HG02798 (cell line): ENCODE measurements around the gene GIT1.
"Not testable (repeated sequence)": the region's sequence is repeated elsewhere in the genome, so short reads cannot be mapped to it uniquely, and the experiment has no call there.

Experiments
- ATAC-seq: cut with Tn5 transposase; IDR thresholded peaks from one replicate; pipeline ENCODE4 v1.9.1; 2021; ENCODE audit warnings: mild to moderate bottlenecking; ENCODE audit not compliant: unreplicated experiment, poor library complexity

Gene GIT1

DNA sequence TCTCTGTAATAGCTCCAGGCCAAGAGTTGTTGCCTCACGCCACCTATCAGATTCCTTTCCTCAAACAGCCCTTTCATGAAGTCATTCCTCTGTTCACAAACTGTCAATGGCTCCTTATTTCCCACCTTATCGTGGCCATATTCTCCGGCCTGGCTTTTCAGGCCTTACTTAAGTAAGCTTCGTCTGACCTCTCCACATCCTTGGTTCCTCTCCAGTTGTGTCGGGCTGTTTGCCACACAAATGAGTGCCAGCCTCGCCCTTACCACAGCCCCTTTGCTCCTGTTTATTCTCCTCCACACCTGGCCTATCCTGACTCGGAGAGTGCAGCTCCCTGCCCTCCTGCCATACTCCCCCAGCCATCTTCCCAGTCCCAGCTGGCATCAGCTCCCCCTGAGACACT, 18.9 kb downstream of the GIT1 start:
- ATAC-seq: no peak

- no peak for ATAC-seq
Measured at GRCh38 chr17:29569245-29569950, 20.1 kb downstream of the GIT1 start.

DNA sequence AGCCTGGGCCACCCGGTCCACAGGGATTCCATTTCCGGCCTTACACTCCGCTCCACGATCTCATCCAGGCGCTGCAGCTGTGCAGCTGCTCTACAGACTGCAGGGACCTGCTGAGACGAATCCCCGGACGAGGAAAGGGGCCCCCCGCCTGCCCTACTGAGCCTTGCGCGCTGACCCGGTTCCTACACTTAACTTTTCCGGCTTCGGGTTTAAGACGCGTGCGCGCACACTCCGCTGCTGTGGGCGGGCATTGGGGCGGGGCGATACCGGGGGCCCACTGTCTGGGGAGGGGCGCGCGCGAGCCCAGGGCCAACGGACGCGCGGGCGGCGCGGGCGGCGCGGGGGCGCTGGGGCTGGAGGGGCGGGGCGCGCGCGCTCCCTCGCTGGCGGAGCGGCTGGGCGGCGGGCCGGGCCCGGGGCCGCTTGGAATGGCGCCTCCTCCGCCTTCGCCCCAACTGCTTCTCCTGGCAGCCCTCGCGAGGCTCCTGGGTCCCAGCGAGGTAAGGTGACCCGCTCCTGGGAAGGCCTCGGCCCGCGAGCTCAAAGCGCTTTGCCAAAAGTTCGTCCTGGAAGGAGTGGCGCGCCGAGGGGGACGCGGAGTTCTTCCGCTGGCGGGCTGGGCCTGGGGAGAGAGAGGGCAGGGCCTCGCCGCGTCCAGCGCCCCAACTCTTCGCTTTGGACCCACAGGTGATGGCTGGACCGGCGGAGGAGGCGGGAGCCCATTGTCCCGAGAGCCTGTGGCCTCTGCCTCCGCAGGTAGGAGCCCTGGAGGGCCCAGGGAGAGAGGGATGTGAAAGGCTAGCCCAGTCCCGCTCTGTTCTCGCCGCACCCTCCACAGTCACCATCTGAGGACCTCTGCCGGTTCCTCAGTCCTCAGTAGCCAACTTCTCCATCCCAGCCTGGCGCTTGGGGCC, 20.9 kb downstream of the GIT1 start, which contains the start of gene TP53I13:
TSS of gene TP53I13 (plus strand) at position 371 of the 914 bp plus-strand sequence. CDS start at position 429, 58 bp downstream.
- ATAC-seq: peak; percentile 51

- ATAC-seq: peak; percentile 43
Measured at GRCh38 chr17:29567554-29568330, 21.7 kb downstream of the GIT1 start.

DNA sequence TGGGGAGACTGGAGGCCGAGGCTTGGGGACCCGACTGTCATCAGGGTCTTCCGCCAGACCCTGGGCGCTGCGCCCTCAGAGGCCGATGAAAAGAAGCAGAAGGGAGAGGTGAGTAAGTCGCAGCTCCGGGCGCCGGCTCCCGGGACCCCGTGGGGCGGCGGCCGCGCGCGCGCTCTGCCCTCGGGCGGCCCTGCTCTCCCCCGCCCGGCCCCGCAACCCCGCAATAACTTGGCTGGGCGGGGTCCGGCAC, 22.2 kb downstream of the GIT1 start:
- ATAC-seq: peak; percentile 8

DNA sequence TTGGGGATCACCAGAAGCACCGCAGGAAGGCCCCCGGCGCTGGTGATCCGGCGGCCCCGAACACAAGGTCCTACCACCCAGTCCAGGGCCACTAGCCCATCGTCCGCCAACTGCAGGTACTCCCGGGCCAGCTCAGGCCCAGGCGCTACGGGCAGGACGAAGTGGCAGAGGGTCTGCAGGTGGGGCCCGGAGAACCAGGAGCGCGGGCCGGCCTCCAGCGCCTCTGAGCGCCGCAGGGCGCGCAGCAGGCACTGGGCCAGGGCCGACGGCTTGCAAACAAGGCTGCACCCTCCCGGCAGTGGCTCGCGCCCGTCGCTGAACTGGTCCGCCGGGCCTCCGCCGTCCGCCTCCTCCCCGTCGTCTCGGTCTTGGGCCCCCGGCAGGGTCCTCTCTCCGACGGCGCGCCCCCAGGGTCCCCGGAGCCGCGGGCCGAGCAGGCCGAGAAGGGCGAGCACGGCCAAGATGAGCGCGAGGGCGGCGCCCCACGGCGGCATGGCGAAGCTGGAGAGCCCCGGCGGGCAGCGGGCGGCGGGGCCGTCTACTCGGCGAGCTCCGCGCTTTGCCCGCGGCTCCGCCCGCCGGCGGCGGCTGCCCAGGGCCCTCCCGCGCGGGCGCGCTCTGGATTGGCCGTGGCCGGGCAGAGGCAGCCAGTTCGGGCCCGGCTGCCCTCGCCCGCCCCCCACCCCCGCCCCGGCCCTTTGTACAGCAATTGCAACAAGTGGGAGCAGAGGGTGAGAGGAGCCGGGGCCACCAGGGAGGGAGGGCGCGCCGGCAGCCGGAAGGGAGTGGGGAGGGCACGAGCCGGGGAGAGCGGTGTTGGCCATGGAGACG, 22.8 kb downstream of the GIT1 start, which contains the start of gene ABHD15:
TSS of gene ABHD15 (minus strand) at position 565 of the 831 bp plus-strand sequence. CDS start at position 494, 71 bp downstream.
- ATAC-seq: peak; percentile 29

DNA sequence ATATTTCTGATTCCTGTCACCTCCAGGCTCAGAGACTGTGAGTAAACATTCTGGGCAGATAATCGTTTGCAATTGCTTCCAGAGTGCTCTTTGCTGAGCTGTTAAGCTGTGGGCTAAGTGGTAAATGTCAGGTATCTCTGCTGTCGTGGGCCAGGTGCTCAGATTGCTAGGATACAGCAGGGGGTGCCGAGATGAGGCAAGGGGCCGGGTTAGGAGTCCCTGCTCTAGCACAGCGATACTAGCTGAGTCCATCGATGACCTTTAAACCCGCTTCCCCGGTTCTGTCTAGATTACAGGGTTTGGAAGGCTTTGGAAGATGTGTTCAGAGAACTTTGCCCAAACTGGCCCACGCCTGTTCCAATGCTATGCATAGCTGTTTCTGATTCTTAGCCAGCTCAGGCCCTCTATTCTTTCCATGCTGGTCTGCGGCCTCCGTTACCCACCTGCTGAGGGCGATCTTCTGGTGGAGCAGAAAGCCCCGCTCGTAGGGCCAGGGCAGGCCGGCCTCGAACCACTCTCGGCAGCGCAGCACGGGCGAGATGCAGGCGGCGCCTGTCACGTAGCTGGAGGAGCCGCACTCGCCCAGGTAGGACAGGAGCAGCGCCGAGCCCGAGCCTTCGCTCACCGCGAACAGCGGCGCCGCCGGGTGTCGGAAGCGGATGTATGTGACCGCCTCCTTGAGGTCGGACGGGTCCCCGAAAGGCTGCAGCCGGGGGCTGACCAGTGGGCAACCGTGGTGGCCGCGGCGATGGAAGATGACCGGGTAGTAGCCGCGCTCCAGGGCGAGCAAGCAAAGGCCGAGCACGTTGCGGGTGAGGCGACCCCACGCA, 23.6 kb downstream of the GIT1 start:
- peak; percentile 18 for ATAC-seq

DNA sequence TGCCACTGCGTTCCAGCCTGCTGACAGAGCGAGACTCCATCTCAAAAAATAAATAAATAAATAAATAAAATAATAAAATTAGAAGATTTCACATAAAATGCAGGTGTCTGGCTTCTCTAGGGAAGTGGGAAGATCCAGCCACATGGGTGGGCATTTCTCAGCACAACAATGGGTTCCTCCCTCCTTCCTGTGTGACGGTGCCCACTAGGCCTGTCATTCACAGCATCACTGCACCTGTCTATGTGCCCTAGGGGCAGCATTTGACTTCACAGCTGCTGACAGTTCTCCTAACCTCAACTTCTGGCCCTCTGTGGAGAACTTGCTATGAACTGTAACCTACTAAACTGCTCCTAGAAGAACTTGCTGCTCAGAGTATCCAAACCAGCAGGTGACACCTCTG, 25.6 kb downstream of the GIT1 start:
- ATAC-seq: no peak

- ATAC-seq: no peak
Measured at GRCh38 chr17:29562615-29563014, 26.8 kb downstream of the GIT1 start.

- no peak for ATAC-seq
Measured at GRCh38 chr17:29561554-29562517, 27.6 kb downstream of the GIT1 start.

- no peak for ATAC-seq
Measured at GRCh38 chr17:29560316-29560715, 29.1 kb downstream of the GIT1 start.

- no peak for ATAC-seq
Measured at GRCh38 chr17:29559640-29560039, 29.8 kb downstream of the GIT1 start.

GRCh38 chr17:29558139-29558538, 31.3 kb downstream of the GIT1 start:
- not testable (repeated sequence) for ATAC-seq

- ATAC-seq: no peak
Measured at GRCh38 chr17:29557739-29558116, 31.7 kb downstream of the GIT1 start.

DNA sequence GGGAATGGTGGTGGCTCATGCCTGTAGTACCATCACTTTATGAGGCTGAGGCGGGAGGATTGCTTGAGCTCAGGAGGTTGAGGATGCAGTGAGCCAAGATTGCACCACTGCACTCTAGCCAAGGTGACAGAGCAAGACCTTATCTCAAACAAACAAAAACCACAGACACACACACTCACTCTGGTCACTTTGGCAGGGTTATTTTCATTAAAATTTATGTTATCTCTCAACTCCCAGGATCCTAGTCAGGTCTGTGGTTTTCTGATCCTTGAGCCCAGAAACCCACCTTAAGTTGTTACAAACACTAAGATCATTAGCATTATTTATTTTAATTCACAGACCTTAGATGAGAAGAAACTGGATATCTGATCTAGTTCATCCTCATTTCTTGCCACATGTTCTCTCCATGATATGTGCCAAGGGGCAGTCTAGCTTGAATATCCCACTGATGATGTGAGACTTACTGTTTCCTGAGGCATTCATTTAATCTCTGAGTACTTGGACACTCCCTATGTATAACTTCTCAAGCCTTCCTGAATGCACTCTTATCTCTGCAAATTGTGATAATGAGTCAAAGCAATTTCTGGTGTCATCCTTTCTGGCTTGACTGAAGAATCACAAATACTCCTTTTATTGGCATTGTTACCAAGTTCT, 32.2 kb downstream of the GIT1 start:
- ATAC-seq: no peak

DNA sequence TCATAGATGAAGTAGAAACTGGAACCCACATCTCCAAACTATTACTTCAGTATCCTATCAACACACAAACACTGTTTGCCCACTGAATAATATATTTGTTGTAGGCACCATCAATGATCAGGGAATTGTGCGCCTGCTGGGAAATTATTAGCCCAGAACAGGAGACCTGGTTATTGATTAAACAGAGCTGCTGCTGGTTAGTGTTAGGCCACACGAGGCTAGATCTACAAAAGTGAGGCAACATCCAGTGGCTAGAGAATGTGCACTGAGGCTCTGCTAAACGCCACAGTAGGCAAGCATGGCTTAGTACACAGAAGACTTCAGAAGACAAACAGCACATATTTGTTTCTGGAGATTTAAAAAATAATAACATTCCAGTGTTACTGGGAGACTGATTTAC, 33.6 kb downstream of the GIT1 start:
- no peak for ATAC-seq

- no peak for ATAC-seq
Measured at GRCh38 chr17:29549177-29549923, 40.1 kb downstream of the GIT1 start.
